GM19351 (cell line): ENCODE measurements around the gene SLCO1A2.

Experiments
- ATAC-seq: cut with Tn5 transposase; IDR thresholded peaks from one replicate; pipeline ENCODE4 v1.9.1; 2021; ENCODE audit warnings: mild to moderate bottlenecking, moderate library complexity; ENCODE audit not compliant: unreplicated experiment

Gene SLCO1A2

GRCh38 chr12:21336656-21337055 lies 1.9 kb upstream of the SLCO1A2 start:
- ATAC-seq = no peak

DNA sequence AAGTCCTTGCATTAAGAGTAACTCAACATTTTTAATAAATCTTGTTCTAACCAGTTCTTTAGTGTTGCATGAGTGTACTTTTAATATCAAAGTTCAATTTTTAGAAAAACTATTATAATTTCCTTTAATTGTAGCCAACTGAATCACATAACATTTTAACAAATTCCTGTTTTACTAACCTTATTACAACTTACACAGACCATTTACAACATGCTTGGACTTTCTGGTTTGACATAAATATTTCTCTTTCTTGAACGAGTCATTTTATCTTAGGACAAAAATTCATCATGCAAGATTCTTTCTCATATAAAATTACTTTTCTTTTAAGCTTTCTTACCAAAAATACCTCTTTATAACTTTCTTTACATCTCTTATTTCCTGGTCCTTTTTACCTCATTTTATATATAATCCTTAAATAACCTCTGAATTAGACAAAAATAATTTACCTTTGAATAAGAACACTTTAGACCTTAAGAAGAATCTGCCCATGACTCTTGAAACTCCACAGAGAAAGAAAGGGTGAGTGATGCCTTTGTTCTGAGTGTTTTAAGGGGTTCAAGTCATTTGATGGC lies 3.9 kb downstream of the SLCO1A2 start:
- no peak for ATAC-seq

DNA sequence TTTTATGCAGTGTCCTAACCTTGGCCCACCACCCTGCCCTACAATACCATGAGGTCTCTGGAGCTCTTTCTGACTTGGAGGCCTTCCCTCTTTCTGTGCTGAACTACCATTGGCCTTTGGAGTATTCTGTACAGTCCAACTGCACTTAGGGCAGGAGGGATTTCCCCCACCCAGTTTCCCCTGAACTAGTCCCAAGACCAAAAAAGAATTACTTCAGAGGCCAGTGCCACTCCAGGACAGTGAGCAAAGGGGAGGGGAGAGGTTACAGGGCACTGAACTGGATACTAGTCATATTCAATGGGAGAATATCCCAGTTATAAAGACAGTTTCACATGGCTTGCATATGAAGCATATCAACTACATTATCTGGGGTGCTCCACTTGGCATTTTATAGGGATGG lies 6.1 kb downstream of the SLCO1A2 start:
- ATAC-seq = no peak

- ATAC-seq = no peak
Measured at GRCh38 chr12:21324551-21324950, 10.2 kb downstream of the SLCO1A2 start.

DNA sequence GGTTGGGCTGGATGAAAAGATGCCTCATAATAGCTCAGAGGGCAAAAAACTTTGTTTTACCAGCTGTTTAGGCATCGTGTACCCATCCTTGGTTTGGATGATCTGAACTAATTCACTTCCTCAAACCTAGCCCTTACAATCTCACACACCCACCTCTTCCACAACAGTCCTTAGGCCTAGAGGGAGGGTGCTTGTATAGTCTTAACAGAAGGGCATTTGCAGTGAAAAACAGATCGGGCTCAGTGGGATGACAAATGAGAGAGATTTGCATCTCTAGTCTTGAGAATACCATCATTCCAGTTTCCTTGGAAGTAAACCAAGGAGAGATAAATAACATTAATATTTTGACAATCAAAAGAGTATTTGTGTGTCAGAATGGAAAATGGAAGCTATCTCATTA lies 11.0 kb downstream of the SLCO1A2 start:
- no peak for ATAC-seq

DNA sequence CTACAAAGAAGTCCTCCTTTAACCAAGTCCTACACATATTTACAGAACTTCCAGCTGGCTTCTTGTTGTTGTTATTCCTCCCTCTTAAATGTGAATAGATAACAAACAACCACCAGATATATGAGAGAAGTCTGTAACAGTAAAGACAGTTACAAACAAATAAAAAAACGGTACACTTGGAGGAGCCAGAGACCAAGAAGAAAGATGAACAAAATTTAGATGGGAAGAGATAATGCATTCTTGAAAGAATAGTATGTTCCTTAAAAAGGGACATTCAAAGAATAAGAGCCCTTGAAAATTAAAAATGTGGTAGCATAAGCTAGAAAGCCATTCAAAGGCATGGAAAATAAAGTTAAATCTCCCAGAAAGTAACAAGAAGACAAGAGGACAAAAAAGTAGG lies 25.9 kb downstream of the SLCO1A2 start:
- no peak for ATAC-seq

DNA sequence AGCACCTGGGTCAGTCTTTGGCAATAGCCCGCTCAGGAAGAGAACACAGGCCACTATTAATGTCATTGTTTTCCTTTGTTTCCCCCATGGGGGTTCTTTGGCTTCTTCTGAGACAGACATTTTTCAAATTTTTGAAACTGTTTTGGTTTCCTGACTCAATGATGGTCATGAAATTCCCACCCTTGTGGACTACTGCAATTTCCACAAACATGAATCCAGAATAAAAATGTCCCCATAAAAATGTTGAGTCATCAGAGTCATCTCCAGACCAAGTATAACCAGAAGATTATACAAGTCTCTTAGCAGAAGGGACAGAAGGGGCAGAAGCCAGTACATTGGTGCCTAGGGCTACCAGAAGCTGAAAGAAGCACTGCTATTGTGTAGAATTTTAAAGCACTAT lies 29.1 kb downstream of the SLCO1A2 start:
- no peak for ATAC-seq

DNA sequence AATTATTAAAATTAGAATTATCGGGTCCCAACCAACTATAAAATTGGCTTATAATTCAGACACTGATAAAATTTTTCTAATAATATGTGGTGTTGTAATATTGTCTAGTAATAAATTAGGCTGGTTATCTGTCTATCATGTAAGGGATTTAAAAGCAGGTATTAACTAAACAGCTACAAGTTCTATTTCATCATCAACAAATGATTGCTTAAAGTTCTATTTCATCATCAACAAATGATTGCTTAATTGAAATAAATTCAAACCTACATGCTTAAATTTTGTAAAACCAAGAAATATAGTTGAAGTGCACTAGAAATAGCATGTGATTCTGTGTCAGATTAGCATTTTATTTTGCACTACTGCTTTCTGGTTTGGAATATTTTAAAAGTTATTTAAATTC lies 34.1 kb downstream of the SLCO1A2 start:
- no peak for ATAC-seq

- peak; percentile 74 for ATAC-seq
Measured at GRCh38 chr12:21296751-21297406, 37.8 kb downstream of the SLCO1A2 start.

GRCh38 chr12:21296348-21296747 lies 38.4 kb downstream of the SLCO1A2 start:
- no peak for ATAC-seq

DNA sequence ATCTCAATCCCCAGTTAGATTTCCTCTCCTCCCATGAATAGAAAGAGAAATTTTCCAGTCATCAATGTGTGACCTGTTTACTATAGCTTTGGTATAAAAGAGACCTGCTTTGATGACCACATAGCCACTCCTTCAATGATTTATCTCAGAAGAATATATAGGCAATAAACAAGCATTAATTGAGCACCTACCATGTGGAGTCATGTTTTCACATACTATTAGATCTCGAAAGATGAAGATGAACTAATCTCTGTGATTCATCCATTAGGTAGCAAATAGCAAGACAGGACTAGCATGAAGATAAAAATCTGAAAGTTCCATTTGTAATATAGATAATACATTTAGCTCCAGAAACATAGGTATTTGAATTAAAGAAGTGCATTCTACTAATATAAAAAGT lies 40.5 kb downstream of the SLCO1A2 start:
- ATAC-seq = no peak

- ATAC-seq = no peak
Measured at GRCh38 chr12:21292111-21292510, 42.6 kb downstream of the SLCO1A2 start.

- no peak for ATAC-seq
Measured at GRCh38 chr12:21289698-21290097, 45.0 kb downstream of the SLCO1A2 start.

DNA sequence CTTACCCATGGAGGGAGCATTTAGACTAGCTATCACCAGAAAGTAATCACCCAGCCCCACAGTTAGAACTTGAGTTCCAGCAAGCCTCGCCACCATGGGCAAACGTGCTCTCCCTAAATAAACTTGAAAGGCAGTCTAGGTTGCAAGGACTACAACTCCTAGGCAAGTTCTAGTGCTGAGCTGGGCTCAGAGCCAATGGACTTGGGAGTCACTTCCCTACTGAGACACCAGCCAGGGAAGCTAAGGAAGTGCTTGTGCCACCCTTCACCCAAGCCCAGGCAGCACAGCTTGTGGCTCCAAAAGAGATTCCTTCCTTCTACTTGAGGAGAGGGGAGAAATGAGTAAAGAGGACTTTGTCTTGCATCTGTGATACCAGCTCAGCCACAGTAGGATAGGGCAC lies 57.9 kb downstream of the SLCO1A2 start:
- no peak for ATAC-seq

DNA sequence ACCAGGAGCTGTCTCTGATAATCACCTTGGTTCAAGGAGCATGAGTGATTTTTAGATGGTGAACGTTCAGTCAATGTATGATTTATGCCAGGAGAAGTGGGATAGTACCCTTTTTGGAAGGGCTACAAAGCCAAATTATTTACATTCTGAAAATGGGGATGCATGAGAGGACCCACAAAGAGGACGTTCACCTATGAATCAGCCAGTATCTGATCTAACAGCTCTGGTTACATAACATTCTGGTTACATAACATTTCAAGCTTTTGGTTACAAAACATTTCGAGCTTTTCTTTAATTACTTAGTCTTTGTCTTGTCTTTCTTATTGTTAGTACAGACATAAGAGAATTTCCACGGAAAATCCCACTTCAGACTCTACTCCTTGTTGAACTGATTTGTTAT lies 68.8 kb downstream of the SLCO1A2 start:
- ATAC-seq = no peak

DNA sequence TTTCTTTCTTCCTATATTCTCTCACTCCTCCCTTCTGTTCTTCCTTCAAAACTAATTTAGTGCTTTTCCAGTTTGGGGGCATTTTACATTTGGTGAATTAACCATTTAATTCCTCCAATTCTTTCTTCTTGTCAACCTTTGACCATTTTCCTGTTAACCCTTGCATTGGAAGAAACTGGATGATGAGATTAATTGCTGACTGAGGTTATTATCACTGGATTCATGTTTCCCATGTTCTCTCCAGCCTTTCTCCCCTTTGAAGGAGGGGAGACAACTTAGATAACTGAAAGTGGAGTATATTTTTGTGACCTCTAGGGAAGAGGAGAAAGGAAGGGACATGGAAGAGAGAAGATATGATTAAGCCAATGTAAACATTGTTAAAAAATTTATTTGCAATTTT lies 70.5 kb downstream of the SLCO1A2 start:
- ATAC-seq = no peak

DNA sequence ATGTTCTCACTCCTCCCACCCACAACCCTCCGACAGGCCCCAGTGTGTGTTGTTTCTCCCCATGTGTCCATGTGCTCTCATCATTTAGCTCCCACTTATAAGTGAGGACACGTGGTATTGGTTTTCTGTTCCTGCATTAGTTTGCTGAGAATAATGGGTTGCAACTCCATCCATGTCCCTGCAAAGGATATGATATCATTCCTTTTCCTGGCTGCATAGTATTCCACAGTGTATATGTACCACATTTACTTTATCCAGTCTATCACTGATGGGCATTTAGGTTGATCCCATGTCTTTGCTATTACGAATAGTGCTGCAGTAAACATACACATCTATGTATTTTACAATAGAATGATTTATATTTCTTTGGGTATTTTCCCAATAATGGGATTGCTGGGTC lies 77.5 kb downstream of the SLCO1A2 start:
- no peak for ATAC-seq

DNA sequence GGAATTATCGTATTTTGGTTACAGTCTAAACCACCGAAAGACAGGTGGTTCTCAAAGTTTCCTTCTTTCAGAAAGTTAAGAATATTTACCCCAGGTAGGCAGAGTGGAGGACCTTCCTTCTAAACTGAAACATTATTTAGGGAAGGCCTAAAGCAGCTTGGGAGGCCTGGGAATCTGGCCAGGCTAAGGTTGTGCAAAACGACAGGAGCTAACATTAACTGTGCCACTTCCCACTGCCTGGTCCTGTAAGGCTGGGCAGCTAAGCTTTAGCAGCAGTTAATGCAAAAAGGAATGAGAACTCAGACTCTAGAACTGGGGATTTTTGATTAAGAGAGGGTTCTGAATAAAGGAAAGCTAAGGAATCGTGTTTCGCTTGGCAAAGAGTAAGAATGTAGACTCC lies 82.6 kb downstream of the SLCO1A2 start:
- no peak for ATAC-seq

GRCh38 chr12:21248679-21249078 lies 86.0 kb downstream of the SLCO1A2 start:
- ATAC-seq = peak; percentile 67

DNA sequence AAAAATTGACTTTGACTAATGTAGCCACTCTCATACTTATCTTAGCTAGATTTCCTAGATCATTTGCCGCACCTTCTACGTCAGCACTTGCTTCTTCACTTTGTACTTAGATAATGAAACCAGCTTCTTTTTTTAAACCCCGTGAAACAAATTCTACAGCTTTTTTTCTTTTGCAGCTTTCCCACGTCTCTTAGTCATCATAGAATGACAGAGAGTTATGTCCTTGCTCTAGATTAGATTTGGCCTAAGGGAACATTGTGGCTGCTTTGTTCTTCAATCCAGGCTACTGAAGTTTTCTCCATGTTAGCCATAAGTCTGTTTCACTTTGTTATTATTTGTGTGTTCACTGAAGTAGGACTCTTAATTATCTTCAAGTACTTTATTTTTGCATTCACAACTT lies 94.9 kb downstream of the SLCO1A2 start:
- ATAC-seq = no peak

- ATAC-seq = no peak
Measured at GRCh38 chr12:21234395-21234794, 100.3 kb downstream of the SLCO1A2 start.

DNA sequence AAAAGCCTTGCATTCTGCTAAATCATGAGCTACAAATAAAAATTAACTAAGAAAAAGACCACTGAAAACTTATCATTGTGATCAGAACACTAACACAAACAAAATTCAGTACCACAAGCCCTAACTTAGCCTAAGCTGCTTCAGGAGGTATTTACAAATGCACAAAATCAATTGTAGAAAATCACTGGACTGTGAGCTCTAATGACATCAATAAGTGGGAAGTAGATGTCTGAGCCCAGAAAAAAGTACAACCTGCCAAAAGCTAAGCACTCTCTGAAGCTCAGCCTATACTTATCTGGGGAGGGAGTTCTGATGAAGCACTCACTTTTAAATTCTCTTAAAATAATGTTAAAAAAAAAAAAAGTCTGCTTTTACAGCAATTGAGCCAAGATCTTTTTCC lies 110.8 kb downstream of the SLCO1A2 start:
- ATAC-seq = no peak

- ATAC-seq = no peak
Measured at GRCh38 chr12:21221778-21222177, 112.9 kb downstream of the SLCO1A2 start.
